Glomerular visceral epithelial cell (primary cell): Measurements from ENCODE around the gene PSTPIP2.
"Not testable (repeated sequence)": the region's sequence is repeated elsewhere in the genome, so short reads cannot be mapped to it uniquely, and the experiment has no call there.

ENCODE experiments used
- DNase-seq: peaks from one replicate; pipeline ENCODE4 v3.0.0-alpha.2; 2016; ENCODE audit errors: extremely low spot score

The PSTPIP2 gene

DNA sequence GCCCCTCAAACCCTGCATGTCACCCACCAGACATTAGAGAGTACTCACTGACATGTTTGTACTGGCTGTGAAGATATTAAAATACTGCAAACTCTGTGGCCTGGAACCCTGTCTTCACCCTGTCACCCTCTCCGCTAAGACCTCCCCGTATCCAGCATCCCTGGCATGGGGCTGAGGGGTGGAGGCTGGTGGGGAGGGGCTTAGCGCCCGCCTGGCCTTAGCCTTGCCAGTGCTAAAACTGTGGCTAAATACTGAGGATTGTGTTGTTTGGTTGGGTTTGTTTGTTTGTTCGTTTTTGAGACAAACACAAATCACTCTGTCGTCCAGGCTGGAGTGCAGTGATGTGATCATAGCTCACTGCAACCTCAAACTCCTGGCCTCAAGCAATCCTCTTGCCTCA is 1.8 kb downstream of the PSTPIP2 start:
- DNase-seq: no peak

GRCh38 chr18:46069524-46069923 is 2.5 kb downstream of the PSTPIP2 start:
- DNase-seq: peak; percentile 48

GRCh38 chr18:46068763-46069162 is 3.3 kb downstream of the PSTPIP2 start:
- DNase-seq: no peak

DNA sequence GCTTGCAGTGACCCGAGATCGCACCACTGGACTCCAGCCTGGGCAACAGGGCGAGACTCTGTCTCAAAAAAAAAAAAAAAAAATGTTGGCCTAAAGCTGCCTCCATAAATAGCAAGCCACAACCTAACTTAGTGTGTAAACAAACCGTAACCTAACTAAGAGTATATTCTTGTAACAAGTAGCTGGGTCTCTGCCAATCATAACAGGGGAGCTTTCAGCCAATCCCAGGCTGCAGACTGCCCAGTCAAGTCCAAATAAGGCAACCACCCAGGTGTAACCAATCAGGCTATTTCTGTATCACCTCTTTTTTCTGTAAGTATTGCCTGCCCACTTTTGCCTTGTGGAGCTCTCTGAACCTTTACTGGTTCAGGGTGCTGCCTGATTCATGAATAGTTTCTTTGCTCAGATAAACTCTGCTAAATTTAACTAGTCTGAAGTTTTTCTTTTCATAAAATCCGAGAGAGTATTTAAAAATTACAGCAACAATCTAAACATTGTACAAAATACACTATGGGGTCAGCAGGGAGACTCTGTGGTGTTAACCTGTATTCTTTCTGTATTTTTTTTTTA is 4.5 kb downstream of the PSTPIP2 start:
- no peak for DNase-seq

DNA sequence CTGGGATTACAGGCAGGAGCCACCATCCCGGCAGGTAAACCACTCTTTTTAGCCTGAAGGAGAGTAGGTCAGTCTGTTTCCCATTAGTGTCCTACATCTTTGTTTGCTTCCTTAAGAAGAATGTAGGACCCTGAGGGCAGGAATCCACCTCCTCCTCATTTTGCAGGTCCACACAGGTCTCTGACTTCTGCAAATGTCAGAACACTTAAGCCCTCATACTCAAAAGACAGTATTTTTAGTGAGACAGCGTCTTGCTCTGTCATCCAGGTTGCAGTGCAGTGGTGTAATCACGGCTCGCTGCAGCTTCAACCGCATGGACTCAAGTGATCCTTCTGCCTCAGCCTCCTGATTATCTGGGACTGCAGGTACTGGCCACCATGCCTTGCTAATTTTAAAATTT is 9.3 kb downstream of the PSTPIP2 start:
- DNase-seq: no peak

GRCh38 chr18:46061796-46062195 is 10.3 kb downstream of the PSTPIP2 start:
- DNase-seq: no peak

- DNase-seq: no peak
Observed at GRCh38 chr18:46061387-46061786, 10.7 kb downstream of the PSTPIP2 start.

- DNase-seq: no peak
Observed at GRCh38 chr18:46060359-46060841, 11.7 kb downstream of the PSTPIP2 start.

DNA sequence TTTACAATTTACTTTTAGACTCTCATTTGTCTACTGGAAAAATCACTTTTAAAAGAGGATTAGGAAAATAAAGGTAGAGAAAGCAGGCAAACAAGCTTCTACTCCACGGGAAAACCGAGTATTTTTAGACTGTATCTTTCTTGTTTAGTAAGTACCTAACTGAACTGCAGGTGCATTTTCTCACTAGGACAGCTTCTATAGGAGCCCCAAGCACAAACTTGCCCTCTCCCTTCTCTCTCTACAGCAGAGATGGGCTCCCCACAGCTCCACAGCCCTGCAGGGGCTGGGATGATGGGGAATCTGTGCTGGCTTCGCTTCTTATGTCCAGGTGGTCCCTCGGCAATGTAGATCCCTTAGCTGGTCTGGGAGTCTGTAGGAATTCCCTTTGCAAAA is 16.2 kb downstream of the PSTPIP2 start:
- no peak for DNase-seq

GRCh38 chr18:46054956-46055837 is 16.9 kb downstream of the PSTPIP2 start:
- no peak for DNase-seq

DNA sequence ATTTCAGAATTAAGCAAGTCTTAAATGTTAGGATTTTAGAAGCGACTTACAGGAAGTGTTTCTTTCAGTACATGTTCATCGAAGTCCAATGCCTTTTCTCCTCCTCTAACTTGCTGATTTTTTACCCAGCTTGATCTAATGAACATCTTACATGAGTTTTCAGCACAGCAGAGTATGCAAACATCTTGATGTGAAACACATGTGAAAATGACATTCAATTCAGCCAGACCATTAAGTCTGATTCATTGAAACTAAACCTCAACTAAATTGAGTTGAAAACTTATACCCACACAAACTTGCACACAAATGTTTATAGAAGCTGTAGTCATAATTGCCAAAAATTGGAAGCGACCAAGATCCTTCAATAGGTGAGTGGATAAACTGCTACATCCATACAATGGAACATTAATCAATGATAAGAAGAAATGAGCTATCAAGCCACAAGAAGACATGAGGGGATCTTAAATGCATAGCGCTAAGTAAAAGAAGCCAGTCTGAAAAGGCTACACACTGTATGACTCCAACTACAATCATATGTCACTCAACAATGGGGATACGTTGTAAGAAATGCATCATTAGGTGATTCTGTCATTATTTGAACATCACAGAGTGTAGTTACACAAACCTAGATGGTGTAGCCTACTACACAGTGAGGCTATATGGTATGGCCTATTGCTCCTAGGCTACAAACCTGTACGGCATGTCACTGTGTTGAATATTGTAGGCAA is 18.5 kb downstream of the PSTPIP2 start:
- no peak for DNase-seq

- peak; percentile 75 for DNase-seq
Observed at GRCh38 chr18:46051731-46052461, 20.2 kb downstream of the PSTPIP2 start.

DNA sequence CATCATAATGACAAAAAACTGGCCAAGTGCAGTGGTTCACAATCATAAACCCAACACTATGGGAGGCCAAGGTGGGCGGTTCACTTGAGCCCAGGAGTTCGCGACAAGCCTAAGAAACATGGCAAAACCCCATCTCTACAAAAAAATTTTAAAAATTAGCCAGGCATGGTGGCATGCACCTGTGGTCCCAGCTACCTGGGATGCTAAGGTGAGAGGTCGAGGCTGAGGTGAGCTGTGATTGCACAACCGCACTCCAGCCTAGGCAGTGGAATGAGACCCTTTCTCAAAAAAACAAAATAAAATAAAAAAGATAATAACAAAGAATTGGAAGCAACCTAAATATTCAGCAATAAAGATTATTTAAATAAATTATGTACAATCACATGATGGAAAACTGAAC is 21.8 kb downstream of the PSTPIP2 start:
- DNase-seq: no peak

- no peak for DNase-seq
Observed at GRCh38 chr18:46048641-46049040, 23.4 kb downstream of the PSTPIP2 start.

DNA sequence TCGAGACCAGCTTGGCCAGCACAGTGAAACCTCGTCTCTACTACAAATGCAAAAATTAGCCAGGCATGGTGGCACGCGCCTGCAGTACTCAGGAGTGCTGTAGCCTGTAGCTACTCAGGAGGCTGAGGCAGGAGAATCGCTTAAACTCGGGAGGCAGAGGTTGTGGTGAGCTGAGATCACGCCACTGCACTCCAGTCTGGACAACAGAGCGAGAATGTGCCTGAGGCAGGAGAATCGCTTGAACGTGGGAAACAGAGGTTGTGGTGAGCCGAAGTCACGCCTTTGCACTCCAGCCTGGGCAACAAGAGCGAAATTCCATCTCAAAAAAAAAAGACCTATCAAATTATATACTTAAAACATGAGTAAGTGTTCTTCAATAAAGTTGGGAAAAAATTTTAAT is 24.7 kb downstream of the PSTPIP2 start:
- DNase-seq: not testable (repeated sequence)

DNA sequence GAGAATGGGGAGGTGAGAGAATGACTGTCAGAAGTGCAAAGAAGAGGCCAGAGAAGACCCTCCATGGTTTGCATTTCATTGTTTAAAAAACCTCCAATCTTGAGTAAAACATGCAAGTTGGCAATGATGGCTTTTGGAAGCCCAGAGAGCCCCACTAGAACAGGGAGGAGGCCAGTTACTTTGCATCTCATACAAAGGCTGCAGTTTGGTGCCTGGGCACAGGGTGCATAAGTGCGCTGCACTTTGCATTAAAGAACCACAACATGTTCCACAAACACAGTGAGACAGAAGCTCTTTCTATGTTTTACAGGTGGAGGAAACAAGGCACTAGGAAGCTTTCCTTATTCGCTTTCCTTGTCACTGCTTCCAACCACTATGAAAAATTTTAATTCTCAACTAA is 25.4 kb downstream of the PSTPIP2 start:
- DNase-seq: no peak

GRCh38 chr18:46046126-46046525 is 25.9 kb downstream of the PSTPIP2 start:
- no peak for DNase-seq

DNA sequence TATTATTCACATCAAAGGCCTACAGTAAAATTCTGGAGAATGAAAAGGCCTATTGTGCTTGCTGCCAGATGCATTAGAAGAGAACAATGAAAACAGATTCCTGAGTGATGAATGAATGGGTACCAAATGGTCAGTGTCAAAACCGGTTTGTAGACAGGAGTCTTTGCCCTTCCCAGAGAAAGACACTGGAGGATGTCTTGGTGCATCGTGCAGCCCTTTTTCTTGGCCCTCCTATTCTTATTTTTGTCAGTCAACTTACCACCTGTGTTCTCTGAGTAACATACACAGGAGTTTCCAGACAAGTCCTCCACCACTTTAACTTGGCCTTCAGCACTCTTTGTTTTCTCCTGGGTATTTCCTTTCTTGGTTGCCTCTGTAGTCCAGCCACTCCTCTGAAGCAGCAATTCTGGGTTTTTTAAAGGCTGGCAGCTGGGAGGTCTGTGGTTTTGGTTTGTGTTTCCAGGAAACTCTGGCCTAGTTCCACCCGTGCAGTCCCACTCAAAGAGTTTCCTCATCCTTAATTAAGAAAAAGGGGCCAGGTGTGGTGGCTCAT is 29.4 kb downstream of the PSTPIP2 start:
- peak; percentile 46 for DNase-seq

DNA sequence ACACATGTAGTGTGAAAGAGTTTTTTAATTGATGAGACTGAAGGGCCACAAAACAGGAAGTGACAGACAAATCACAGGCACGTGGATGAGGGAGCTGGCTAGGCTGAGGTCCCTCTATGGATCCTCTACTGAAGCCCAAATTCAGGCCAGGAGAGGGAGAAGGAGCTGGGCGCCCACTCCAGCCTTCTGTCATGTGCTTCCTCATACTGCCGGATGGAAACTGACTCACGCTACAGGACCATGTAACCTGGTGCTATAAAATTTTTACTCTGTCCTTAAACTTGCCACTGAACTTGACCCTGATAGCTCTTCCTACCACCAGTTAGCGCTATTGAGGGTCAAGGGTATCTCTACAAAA is 31.3 kb downstream of the PSTPIP2 start:
- no peak for DNase-seq

DNA sequence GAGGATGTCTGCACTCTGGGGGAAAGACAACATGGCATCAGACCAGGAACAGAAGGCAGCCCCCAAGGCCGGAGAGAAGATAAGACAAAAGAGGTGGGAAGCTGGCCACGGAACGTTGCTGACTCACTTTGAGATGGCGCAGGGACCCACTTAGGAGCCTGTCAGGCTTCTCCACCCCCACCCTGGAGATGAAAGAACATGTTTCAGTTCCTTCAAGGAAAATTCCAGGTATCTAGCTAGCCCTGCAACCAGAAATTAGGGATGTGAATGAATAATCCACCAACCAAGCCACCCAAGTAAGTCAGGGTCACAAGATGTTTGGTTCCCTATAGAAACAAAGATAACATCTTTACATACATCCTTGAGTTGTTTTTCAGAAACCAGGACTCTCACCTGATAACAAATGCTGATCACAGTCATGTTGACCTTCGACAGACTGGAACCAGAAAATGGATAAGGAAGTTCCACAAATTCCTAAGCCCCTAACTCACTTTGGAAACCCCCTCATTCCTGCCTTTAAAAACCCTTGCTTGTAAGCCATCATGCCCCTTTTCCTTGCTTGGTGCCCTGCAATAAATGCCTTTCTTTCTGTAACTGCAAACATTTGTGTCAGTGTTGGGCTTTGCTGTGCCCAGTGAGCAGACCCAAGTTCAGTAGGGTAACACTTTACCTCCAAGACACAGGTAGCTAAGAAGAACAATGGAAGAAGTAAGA is 31.9 kb downstream of the PSTPIP2 start:
- DNase-seq: no peak
